GM12878 (cell line): Measurements from ENCODE around the gene TRPM3. TPM values are rescaled to one million over a fixed set of nuclear protein-coding genes. Genes with fewer than 3 reads are reported as not detected.

ENCODE experiments used
- ATAC-seq: fragments of 200-7000 bp; cut with Tn5 transposase; 3 replicates; pipeline ENCODE4 v1.9.1; 2020; ENCODE audit warnings: mild to moderate bottlenecking, moderate library complexity
- BruUV-seq: library from RNA; stranded (reverse); fragments of 400-500 nt; replicated peaks from 2 replicates; lab custom pipeline; 2021; lab: Mats Ljungman, UMichigan
- CTCF ChIA-PET: fragments of 300-600 bp; sonication (Branson Sonifier 250); formaldehyde crosslinking; extraction: SDS; loops from one replicate; lab custom pipeline; 2021; ENCODE audit warnings: inconsistent platforms; lab: Yijun Ruan, JAX
- POLR2A ChIA-PET: fragments of 350-600 bp; formaldehyde crosslinking; extraction: SDS; loops from one replicate; lab custom pipeline; 2021; ENCODE audit warnings: inconsistent platforms; lab: Charles Lee
- RAD21 ChIA-PET: fragments of 300-600 bp; sonication (Branson Sonifier 250); formaldehyde crosslinking; loops from one replicate; lab custom pipeline; 2023; ENCODE audit warnings: antibody characterized with exemption; ENCODE audit not compliant: unreplicated experiment; lab: Charles Lee
- SMC1A ChIA-PET: fragments of 300-600 bp; sonication (Branson Sonifier 250); formaldehyde crosslinking; loops from one replicate; lab custom pipeline; 2023; ENCODE audit not compliant: unreplicated experiment, uncharacterized antibody; lab: Charles Lee
- DNase-seq: peaks from one replicate; pipeline ENCODE4 v3.0.0-alpha.2; 2011; ENCODE audit warnings: low read depth, low spot score
- FAIRE-seq: peaks from 3 replicates; lab custom pipeline; 2011; peaks lifted over from hg19 to GRCh38; lab: Jason Lieb, UNC
- H2AFZ ChIP-seq: 2 replicates; pipeline ENCODE4 v1.6.0; 2011; ENCODE audit warnings: low read depth, low read length, control low read depth; ENCODE audit not compliant: control insufficient read depth
- H3K27ac ChIP-seq: 2 replicates; pipeline ENCODE4 v1.5.1; 2011; ENCODE audit warnings: control low read depth; ENCODE audit not compliant: control insufficient read depth, insufficient read depth
- H3K27me3 ChIP-seq, 2 experiments: replicated peaks in 1 of 2; 2 replicates each; pipeline versions ENCODE4 v1.6.0 to v1.6.1; 2011; ENCODE audit warnings: low read length in 1 of 2; ENCODE audit not compliant: control insufficient read depth in 2 of 2, insufficient read depth in 2 of 2
- H3K36me3 ChIP-seq, 2 experiments: 2 replicates each; pipeline ENCODE4 v1.5.1; 2011; ENCODE audit warnings: low read length in 1 of 2; ENCODE audit not compliant: control insufficient read depth in 2 of 2, insufficient read depth in 2 of 2
- H3K4me1 ChIP-seq: 2 replicates; pipeline ENCODE4 v1.6.1; 2011; ENCODE audit warnings: mild to moderate bottlenecking, low read length, moderate library complexity, mixed read lengths; ENCODE audit not compliant: control insufficient read depth, insufficient read depth
- H3K4me2 ChIP-seq: 2 replicates; pipeline ENCODE4 v1.6.0; 2011; ENCODE audit warnings: control low read depth; ENCODE audit not compliant: control insufficient read depth, insufficient read depth
- H3K4me3 ChIP-seq: fragments of 200-600 bp; sonication (generic); 2 replicates; pipeline ENCODE4 v1.5.1; 2016
- H3K79me2 ChIP-seq: 2 replicates; pipeline ENCODE4 v1.6.0; 2011; ENCODE audit warnings: low read length; ENCODE audit not compliant: control insufficient read depth, insufficient read depth
- H3K9ac ChIP-seq: 2 replicates; pipeline ENCODE4 v1.8.0; 2011; ENCODE audit warnings: low read length, control low read depth, mixed read lengths; ENCODE audit not compliant: control insufficient read depth, insufficient read depth
- H3K9me3 ChIP-seq: replicated peaks from 3 replicates; pipeline ENCODE4 v1.5.1; 2011; ENCODE audit warnings: mild to moderate bottlenecking, low read length; ENCODE audit not compliant: control insufficient read depth, insufficient read depth
- H4K20me1 ChIP-seq: 2 replicates; pipeline ENCODE4 v1.6.0; 2011; ENCODE audit not compliant: control insufficient read depth, insufficient read depth
- BHLHE40 ChIP-seq, 2 experiments: fragments of 450-650 bp in 1 of 2; IDR thresholded peaks; 2 replicates each; pipeline ENCODE4 v1.6.1; 2011 to 2017; ENCODE audit warnings: low read depth in 2 of 2, borderline replicate concordance in 1 of 2, improper control_type of control experiment in 1 of 2, low read length in 1 of 2, mild to moderate bottlenecking in 1 of 2
- EP300 ChIP-seq, 2 experiments: fragments of 150-350 bp in 1 of 2; IDR thresholded peaks; 2 replicates each; pipeline ENCODE4 v1.6.1; 2011 to 2012; ENCODE audit warnings: low read depth in 2 of 2, low read length in 2 of 2, borderline replicate concordance in 1 of 2, improper control_type of control experiment in 1 of 2, inconsistent platforms in 1 of 2; ENCODE audit not compliant: control insufficient read depth in 1 of 2
- GABPA ChIP-seq: IDR thresholded peaks from 2 replicates; pipeline ENCODE4 v1.6.1; 2014; ENCODE audit warnings: antibody characterized with exemption, low read depth, mild to moderate bottlenecking, inconsistent platforms
- IKZF2 ChIP-seq, 2 experiments: fragments of 450-650 bp; IDR thresholded peaks; 2 replicates each; pipeline ENCODE4 v1.6.1; 2017; ENCODE audit warnings: mild to moderate bottlenecking in 2 of 2, moderate library complexity in 2 of 2
- JUND ChIP-seq: IDR thresholded peaks from 2 replicates; pipeline ENCODE4 v1.6.1; 2012; ENCODE audit warnings: low read depth, mild to moderate bottlenecking, low read length, improper control_type of control experiment, moderate library complexity
- NR2F1 ChIP-seq: fragments of 450-650 bp; conservative IDR thresholded peaks from 2 replicates; pipeline ENCODE4 v1.6.1; 2017; ENCODE audit warnings: mild to moderate bottlenecking
- POLR2A ChIP-seq: IDR thresholded peaks from 2 replicates; pipeline ENCODE4 v1.6.1; 2011; ENCODE audit warnings: low read depth, mild to moderate bottlenecking, low read length
- SMC3 ChIP-seq: IDR thresholded peaks from 2 replicates; pipeline ENCODE4 v1.6.1; 2011; ENCODE audit warnings: low read length, improper control_type of control experiment, borderline replicate concordance
- YY1 ChIP-seq: IDR thresholded peaks from 2 replicates; pipeline ENCODE4 v1.6.1; 2011; ENCODE audit warnings: low read depth, mild to moderate bottlenecking, low read length
- WGBS: methylation state at CpG from one replicate; pipeline ENCODE4 v1.1.6; 2016; ENCODE audit warnings: low lambda C conversion rate; ENCODE audit not compliant: insufficient replicate concordance, insufficient coverage; ENCODE audit errors: missing lambda C conversion rate; 5-methylcytosine and 5-hydroxymethylcytosine counted together
- in situ Hi-C: fragments of 300-500 bp; cut with MboI; formaldehyde crosslinking; loops from 9 replicates; pipeline ENCODE4 v1.14.3; 2018; ENCODE audit warnings: mixed read lengths
- intact Hi-C: fragments of 100-400 bp; cut with micrococcal nuclease; formaldehyde crosslinking; loops from one replicate; pipeline ENCODE4 v1.14.2; 2022; ENCODE audit not compliant: unreplicated experiment
- polyA plus RNA-seq, 11 experiments: library from polyadenylated mRNA; depleted of rRNA in 4 of 11; unstranded in 6 of 11; stranded (reverse) in 5 of 11; fragments of >200 nt; fragmentation: Nextera tagmentation in 4 of 11; fragmentation: Illumina TruSeq in 1 of 11; extraction: Ambion mirVana in 4 of 11; extraction: Trizol in 1 of 11; gene quantifications; 1 replicate in 1 of 11; 2 replicates in 10 of 11; pipeline versions ENCODE4 v1.2.1 to v1.2.3, GENCODE V29; 2011 to 2016; ENCODE audit warnings: inconsistent platforms in 2 of 11, missing spikeins in 2 of 11, low read depth in 1 of 11
- total RNA-seq, 4 experiments: library from RNA; depleted of rRNA in 3 of 4; stranded (reverse); fragments of >200 nt in 3 of 4; fragmentation: Illumina TruSeq in 1 of 4; extraction: Trizol in 1 of 4; gene quantifications; 2 replicates each; pipeline versions ENCODE4 v1.2.1 to v1.2.3, GENCODE V29; 2013 to 2021
- TF ChIP-seq, protein P1 (sequence below): fragments of 450-650 bp; IDR thresholded peaks from 2 replicates; pipeline ENCODE4 v1.6.1; 2017; ENCODE audit warnings: mild to moderate bottlenecking, moderate library complexity
- TF ChIP-seq, protein P2 (sequence below): fragments of 450-650 bp; IDR thresholded peaks from 2 replicates; pipeline ENCODE4 v1.6.1; 2017; ENCODE audit warnings: mild to moderate bottlenecking, low read depth, inconsistent platforms; ENCODE audit not compliant: poor library complexity, severe bottlenecking

The TRPM3 gene
- total and polyA plus RNA-seq, 10 of the 15 experiments (the other 5 are each of a cell fraction or from before 2014, with no cell fraction given), result not detected

DNA sequence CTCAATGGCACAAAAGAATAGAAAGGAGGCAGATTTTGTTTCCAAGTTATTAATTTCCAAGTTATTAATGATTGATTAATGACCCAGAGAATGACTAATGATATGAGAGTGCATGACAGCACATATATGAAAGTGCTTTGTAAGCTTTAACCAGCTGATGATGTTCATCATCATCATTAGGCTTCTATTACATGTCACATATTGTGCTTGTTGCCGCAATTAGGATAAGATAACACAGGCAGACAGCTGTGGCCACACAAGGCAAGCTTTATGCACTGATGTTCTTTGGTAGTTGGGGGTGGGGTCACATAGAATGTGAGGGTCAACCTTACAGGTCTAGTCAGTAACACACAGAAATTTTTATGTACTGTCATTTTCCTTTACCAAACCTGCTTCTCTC, 219.7 kb downstream of the TRPM3 start:
- ChIA-PET CTCF (no interaction called here), SMC1A (no interaction called here), RAD21 (no interaction called here), POLR2A (no interaction called here)
- Histone ChIP-seq H3K4me1 (no peaks in the 10 kb centered on the region), H3K4me2 (no peak overlapping the region), H3K79me2 (no peaks in the 10 kb centered on the region), H3K27ac (no peak overlapping the region), H3K36me3 (no peaks in the 10 kb centered on the region), H3K4me3 (no peak overlapping the region), H3K27me3 (no peaks in the 10 kb centered on the region), H4K20me1 (no peaks in the 10 kb centered on the region), H3K9me3 (no peaks in the 10 kb centered on the region), H3K9ac (no peak overlapping the region), H2AFZ (no peak overlapping the region)
- no peak for FAIRE-seq
- no peak for DNase-seq
- in situ Hi-C loops (no loop called here), intact Hi-C loops (no loop called here)
- BruUV-seq, result no TSS peak
- TF ChIP-seq IKZF2 (IDR thresholded peaks at IDR 0.05), result no peak
- TF ChIP-seq SMC3, result no peak
- TF ChIP-seq NR2F1, result no peak
- TF ChIP-seq GABPA, result no peak
- TF ChIP-seq BHLHE40 (IDR thresholded peaks at IDR 0.05; ENCODE audit: borderline replicate concordance in 1 of 2, low read depth in 2 of 2, low read length in 1 of 2), result no peak
- no peak for TF ChIP-seq JUND
- TF ChIP-seq, protein P1, sequence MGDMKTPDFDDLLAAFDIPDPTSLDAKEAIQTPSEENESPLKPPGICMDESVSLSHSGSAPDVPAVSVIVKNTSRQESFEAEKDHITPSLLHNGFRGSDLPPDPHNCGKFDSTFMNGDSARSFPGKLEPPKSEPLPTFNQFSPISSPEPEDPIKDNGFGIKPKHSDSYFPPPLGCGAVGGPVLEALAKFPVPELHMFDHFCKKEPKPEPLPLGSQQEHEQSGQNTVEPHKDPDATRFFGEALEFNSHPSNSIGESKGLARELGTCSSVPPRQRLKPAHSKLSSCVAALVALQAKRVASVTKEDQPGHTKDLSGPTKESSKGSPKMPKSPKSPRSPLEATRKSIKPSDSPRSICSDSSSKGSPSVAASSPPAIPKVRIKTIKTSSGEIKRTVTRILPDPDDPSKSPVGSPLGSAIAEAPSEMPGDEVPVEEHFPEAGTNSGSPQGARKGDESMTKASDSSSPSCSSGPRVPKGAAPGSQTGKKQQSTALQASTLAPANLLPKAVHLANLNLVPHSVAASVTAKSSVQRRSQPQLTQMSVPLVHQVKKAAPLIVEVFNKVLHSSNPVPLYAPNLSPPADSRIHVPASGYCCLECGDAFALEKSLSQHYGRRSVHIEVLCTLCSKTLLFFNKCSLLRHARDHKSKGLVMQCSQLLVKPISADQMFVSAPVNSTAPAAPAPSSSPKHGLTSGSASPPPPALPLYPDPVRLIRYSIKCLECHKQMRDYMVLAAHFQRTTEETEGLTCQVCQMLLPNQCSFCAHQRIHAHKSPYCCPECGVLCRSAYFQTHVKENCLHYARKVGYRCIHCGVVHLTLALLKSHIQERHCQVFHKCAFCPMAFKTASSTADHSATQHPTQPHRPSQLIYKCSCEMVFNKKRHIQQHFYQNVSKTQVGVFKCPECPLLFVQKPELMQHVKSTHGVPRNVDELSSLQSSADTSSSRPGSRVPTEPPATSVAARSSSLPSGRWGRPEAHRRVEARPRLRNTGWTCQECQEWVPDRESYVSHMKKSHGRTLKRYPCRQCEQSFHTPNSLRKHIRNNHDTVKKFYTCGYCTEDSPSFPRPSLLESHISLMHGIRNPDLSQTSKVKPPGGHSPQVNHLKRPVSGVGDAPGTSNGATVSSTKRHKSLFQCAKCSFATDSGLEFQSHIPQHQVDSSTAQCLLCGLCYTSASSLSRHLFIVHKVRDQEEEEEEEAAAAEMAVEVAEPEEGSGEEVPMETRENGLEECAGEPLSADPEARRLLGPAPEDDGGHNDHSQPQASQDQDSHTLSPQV, result no peak
- no peak for TF ChIP-seq EP300 (IDR thresholded peaks at IDR 0.05; ENCODE audit: borderline replicate concordance in 1 of 2, control insufficient read depth in 1 of 2, low read depth in 2 of 2, low read length in 2 of 2)
- no peak for TF ChIP-seq POLR2A
- TF ChIP-seq YY1, result no peak
- TF ChIP-seq, protein P2, sequence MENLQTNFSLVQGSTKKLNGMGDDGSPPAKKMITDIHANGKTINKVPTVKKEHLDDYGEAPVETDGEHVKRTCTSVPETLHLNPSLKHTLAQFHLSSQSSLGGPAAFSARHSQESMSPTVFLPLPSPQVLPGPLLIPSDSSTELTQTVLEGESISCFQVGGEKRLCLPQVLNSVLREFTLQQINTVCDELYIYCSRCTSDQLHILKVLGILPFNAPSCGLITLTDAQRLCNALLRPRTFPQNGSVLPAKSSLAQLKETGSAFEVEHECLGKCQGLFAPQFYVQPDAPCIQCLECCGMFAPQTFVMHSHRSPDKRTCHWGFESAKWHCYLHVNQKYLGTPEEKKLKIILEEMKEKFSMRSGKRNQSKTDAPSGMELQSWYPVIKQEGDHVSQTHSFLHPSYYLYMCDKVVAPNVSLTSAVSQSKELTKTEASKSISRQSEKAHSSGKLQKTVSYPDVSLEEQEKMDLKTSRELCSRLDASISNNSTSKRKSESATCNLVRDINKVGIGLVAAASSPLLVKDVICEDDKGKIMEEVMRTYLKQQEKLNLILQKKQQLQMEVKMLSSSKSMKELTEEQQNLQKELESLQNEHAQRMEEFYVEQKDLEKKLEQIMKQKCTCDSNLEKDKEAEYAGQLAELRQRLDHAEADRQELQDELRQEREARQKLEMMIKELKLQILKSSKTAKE, result no peak
- no peak for ATAC-seq
- WGBS, result 88% methylated on average over 1 of the region's 1 CpG
